CD1c-positive myeloid dendritic cell (primary cell): ENCODE measurements around the gene DNASE2.

ENCODE experiments used
- DNase-seq: peaks from one replicate; pipeline ENCODE4 v3.0.0-alpha.2; 2016; ENCODE audit errors: extremely low spot score

DNASE2 gene

DNA sequence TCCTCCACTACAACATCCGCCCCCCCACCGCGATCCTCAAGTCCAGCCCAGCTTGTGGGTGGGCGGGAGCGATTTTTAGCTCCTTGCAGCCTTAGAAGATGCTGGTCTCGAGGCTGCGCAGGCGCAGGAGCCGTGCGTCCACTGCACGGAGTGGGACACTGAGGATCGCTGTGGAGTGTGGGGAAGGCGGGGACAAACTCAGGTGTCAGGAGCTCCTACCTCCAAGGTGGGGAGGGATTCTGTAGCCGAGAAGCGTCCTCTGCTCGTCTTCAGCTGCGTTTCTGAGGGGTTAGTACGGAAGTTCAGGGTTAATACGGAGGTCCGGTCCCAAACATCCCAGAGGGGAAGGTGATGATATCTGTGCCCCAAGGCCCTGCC lies 46.7 kb downstream of the DNASE2 start, which contains the start of gene RTBDN:
RTBDN (minus strand) TSS at position 14 of the 378 bp plus-strand sequence. CDS start 4,600 bp downstream, outside the sequence.
- DNase-seq = no peak

DNA sequence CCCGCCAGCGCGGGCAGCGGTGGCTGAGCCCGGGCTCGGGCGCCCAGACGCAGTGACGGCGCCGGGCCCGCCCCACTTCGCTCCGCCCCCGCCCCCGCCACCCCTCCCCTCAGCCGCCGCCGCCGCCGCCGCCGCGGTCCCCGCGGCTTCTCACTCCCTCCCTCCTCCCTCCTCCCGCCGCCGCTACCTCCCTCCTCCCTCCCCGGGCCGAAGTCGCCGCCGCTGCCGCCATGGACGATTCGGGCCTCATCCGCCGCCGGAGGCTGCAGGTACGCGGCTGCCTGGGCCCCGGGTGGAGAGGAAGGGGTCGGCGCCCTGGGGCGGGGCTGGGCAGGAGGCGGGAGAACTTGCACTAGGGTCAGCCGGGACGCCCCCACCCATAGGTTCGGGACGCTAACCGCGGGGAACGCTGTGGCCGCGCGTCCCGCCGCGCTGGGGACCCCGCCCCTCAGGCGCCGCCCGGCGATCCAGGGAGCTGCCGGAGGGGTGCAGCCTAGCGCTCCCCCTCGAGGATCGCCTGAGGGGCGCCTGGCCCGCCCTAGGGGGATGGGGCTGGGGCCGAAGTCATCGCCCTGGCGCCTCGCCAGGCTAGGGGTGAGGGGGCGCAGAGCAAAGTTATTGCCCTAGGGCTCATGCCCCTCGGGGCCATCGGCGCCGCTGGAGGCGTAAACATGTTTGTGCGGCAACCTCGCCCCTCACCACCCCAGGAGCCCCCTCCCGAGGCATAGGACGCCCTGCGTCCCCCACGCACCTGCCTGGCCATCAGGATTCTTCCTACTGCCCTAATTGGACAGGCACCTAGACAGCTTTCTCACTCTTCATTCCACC lies 47.3 kb downstream of the DNASE2 start:
- peak; percentile 19 for DNase-seq

DNA sequence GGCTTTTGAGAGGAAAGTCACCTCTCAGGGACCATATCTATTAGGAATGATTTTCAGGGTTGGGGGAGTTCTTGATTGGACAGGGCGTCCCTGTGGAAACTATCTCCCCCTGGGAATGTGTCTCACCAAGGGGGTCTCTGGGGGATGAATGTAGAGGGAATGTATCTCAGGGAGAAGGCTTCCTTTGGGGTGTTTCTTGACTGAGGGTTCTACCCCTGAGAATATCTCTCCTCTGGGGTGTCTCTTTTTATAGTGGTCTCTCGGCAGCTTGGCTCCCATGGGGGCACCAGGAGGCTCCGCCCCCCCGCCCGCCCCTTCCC lies 47.9 kb downstream of the DNASE2 start:
- DNase-seq = no peak

DNA sequence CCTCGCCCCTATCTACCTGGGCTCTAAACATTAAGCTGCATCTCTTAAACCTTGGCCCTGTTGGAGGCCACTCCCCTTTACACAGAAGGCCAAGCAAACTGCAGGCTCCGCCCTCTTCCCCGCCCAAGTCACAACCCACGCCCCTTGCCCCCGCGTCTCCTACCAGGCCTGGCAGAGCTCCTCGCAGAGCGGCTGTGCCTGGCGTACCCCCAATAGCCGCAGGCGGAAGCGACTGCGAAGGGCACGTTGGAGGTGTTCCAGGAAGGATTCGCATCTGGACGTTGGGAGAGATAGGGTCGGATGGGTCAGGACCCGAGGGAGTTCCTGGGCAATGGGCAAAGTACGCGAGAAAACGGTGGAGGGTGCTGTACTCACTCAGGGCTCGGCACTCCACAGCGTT lies 52.8 kb downstream of the DNASE2 start:
- no peak for DNase-seq

DNA sequence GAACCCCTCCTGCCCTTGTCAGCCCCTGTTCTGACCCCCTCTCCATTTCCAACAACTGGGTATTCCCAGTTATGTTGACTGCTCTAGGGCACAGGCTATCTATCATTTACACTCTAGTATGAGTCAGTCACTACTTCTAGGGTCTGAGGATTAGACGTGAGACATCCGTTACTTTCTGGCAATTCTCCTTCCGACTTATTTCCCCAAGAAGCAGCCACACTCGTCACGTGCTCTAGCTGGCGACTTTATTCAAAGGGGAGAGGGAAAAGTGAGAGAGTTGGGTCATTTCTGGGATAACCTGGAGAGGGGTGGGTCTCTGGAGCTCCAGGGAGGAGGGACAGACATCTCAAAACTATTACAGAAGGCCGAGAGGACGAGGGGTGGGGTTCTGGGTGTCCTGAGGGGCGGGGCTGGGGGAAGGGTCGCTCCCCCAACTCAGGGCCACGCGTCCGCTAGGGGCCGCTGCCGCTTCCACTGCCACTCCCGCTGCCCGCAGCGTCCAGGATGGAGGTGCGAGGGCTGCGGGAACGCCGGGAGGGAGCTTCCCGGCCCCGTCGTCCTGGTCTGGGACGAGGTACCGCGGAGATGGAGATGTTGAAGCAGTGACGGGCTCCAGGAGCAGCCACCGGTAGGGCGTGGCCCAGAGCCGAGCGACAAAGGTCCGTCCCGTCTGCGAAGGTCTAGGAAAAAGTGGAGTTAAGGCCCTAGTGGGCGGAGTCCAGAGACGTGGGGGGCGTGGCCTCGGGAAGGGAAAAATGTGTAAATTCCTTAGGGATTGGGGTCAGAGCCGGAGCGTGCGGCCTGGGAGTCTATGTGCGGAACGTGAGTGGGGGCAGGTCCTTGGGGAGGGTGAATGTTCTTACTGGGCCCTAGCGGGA lies 55.8 kb downstream of the DNASE2 start:
- peak; percentile 37 for DNase-seq
